Left cardiac atrium (tissue), 4 donors: ENCODE data around the gene PGBD5. TPM values are rescaled to one million over a fixed set of nuclear protein-coding genes. Genes with fewer than 3 reads are reported as not detected.

Experiments used
- ATAC-seq, 2 donors: fragments of 200-7000 bp; cut with Tn5 transposase; one replicate each; pipeline ENCODE4 v1.9.1; 2020; ENCODE audit warnings: mild to moderate bottlenecking in 2 of 2, moderate library complexity in 2 of 2
- DNase-seq: peaks from one replicate; pipeline ENCODE4 v3.0.0-alpha.2; 2020
- intact Hi-C, 2 donors: fragments of 100-400 bp; cut with DNase I; formaldehyde crosslinking; loops; one replicate each; pipeline versions ENCODE4 v1.14.1 to v1.15.1; 2022 to 2023
- total RNA-seq, 2 donors: library from RNA; stranded (reverse); fragmentation: NEBNext Ultra II Directional; extraction: Animal tissue kit (Norgen Biotek cat#: 25700); gene quantifications; one replicate each; pipeline ENCODE4 v1.2.1, GENCODE V29; 2021
- donor health status: DM: no; HTN: yes; CAD: no.
- donor health status: DM: no; HTN: yes; CAD: no; lungs with severe emphysema.
- donor health status: DM: yes; HTN: yes; CAD: no.
- donor health status: Dilated cardiomyopathy.

Gene PGBD5
- total RNA-seq, 2 donors from 2014 or later = 19.6 to 24.8 TPM

DNA sequence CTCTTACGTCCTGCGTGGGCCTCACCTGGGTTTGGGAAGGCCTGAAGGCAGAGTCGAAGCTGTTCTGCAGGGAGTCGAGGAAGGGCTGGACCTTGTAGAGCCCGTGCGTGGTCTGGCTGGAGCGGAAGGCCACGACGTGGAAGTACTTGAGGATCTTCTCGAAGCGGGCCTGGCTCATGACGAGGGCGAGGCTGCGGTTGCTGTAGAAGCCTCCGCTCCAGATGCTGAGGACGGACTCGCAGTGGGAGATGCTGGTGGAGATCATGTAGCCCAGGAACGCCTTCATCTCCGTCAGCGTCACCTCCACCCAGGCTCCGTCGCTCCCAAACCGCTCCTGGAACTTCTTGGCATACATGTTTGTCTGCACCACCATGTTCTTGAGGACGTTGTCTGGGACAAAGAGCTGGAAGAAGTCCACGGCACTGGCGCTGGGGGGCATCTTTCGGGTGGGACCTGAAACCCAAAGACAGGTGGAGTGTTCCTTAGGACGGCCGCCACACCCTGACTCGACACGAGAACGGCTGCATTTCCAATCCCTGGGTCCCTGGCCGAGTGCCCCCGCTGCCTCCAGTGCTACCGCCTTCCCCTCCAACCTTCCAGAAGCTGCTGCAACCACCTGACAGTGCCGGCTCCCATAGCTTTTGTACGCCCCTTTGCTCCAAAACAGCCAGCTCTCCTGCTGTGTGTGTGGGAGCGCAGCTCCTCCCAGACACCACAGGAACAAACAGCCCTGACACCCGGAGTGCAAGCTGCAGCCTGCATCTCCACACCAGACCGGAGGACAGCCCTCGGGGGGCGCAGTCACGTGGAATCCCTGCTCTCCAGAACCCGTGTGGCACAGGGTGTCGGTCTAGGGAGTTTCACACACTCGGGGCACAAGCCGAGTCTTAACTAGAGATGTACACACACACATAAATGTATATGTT is 69.0 kb downstream of the PGBD5 start:
- intact Hi-C loops = no loop called here
- ATAC-seq = no peak

DNA sequence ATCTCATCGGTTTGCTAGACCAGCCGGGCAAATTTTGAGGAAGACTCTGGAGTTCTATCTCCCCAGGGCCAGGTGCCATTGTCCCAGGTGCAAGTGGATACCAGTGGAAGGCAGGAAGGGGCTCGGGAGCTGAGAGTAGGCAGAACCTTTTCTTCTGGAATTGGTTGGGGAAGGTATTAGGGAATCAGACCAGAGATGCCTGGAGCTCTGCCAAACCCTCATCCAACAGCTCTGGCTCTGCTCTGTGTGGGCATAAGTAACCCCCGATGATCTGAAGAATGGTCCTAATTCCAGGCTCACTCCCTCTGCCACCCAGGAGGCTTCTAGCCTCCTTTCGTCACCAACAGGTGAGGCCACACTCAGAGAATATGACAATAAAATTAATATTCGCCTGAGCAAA is 69.9 kb downstream of the PGBD5 start:
- no peak for ATAC-seq
- intact Hi-C loops = no loop called here
- DNase-seq = no peak

More for the DNA sequence above, 69.0 kb downstream of the PGBD5 start:
- DNase-seq = no peak

DNA sequence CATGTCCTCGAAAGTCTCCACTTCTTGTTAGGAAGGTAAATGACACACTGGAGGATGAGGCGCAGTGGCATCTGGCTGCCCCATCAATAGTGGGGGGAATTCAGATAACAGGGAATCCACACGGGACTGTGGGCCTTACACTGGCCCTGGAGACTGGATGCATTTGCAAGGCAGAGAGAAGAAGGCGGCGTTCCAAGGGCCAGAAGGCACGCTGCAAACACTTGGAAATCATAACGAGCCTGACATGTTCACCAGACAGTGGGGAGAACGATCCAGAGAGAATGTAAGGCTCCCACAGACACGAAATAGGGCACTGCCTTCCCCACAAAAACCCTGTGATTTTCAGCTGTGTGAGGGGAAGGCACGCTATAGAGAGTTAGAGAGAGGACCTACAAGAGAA is 70.5 kb downstream of the PGBD5 start:
- ATAC-seq = no peak
- no peak for DNase-seq
- intact Hi-C loops = no loop called here

DNA sequence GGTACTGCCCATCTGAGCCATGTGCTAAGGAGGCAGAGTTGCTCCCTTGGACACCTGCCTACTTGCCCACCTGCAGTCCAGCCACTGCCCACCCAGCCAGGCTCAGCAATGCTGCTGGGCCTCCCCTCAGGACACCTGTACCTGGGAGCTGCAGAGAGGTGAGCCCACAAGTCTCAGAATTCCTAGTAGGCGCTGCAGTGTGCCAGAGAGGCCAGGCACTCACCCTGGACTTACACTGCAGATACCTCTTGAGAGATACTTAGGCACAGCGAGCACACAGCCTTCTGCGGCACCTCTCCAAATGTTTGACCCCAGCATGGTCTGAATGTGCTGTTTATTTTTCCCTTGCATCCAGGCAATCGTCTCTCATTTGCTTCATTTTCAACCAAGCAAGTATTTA is 71.0 kb downstream of the PGBD5 start:
- no peak for DNase-seq

DNA sequence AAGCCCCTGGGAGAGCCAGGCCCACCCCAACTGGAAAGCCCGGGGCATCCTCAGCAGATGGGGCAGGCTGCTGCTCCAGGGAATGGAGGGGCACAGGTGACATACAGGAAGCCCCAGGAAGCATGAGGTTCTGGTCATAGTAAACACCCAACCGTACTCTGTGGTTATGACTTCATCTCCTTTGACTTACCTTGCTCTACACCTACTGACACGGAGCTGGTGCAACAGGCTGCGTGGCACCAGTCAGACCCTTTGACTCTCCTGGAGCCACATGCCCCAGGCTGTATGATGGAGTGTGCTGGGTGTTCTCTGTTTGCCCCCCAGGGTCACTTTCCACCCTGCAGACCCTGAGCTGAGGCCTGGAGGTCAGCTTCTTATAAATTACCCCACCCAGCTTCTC is 72.1 kb downstream of the PGBD5 start:
- intact Hi-C loops = no loop called here
- DNase-seq = no peak

More for the DNA sequence above, 71.0 kb downstream of the PGBD5 start:
- intact Hi-C loops = no loop called here
- ATAC-seq = no peak

DNA sequence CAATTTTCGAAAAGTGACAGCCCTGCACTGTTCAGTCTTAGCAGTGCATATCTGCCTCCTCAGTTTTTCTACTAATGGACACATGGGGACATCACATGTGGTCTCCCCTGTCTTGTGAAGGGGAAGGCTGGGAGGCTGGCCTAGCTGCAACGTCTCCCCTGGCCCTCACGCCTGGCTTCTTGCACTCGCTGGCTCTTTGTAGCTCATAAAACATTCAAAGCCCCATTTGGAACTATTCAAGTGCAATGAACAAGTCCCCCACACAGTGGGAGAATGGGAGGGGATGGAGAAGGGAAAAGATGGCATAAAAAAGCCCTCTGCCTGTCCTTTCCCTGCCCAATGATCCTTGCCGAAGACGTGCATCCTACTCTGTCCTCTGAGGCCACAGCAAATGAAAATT is 73.6 kb downstream of the PGBD5 start:
- no peak for ATAC-seq
- intact Hi-C loops = no loop called here
- DNase-seq = no peak

More for the DNA sequence above, 72.1 kb downstream of the PGBD5 start:
- ATAC-seq = no peak

DNA sequence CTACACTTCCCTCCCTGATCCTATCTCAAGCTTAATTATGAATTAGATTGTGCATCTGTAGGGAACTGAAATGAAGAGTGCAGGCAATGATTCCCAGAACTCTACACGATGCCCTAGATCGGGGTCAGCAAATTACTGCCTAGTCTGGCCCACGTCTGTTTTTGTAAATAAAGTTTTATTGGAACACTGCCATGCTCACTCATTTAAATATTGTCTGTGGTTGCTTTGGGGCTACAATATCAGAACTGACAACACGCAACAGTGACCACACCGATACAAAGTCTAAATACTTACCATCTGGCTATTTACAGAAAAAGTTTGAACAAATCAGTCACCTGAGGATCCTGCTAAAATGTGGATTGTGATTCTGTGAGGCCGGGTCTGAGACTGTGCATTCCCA is 74.1 kb downstream of the PGBD5 start:
- intact Hi-C loops = no loop called here
- ATAC-seq (no peak), DNase-seq (no peak)

DNA sequence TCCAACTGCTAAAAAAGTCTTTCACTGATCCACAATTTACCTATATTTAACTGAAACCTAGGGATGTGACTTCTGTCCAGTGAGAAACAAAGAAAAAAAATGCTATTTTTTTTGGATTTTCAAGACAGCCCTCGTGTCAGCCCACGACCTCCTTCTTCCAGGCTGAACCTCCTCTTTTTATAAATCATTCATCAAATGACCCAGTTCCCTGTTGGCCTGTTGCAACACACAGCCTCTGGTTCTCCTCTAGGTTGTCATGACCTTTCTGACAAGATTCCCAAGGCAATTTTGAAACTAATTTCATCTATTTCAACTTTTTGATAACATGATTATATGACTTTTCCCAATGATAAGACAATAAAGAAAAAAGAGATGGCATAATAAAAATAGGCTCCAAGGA is 74.6 kb downstream of the PGBD5 start:
- DNase-seq = no peak
- ATAC-seq = no peak
- intact Hi-C loops = no loop called here

DNA sequence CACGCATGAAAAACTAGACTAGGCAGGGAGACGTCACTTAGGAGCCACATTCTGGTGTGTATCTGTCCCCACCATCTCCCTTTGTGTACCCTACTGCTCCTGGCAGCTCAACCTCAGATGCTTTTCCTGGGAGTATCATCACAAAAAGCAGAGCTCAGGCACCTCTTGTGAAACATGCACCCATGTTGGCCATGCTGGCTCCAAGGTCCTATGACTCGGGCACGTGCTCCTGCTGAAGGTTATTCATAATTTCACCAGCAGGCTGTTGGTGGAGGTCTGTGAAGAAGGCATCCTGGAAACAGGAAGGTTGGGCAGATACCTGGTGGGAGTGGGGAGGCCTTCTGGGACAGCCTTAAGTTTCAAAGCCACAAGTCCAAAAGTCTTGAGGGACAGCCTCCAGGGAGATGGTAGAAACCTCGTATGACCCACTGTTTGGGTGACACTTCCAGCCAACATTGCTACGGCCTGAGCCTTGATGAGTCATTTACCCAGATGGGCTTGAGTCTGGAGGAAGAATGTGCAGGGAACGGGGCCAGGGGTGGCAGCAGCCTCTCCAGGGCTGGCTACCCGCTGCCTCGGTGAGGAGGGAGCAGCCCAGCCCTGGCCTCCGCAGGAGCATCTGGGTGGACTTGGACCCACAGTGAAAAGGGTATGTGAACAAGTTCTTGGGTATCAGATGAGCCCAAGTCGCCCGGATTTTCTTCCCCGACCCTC is 75.8 kb downstream of the PGBD5 start:
- intact Hi-C loops = no loop called here
- peak; percentile 58 to 89 for ATAC-seq
- DNase-seq = no peak

DNA sequence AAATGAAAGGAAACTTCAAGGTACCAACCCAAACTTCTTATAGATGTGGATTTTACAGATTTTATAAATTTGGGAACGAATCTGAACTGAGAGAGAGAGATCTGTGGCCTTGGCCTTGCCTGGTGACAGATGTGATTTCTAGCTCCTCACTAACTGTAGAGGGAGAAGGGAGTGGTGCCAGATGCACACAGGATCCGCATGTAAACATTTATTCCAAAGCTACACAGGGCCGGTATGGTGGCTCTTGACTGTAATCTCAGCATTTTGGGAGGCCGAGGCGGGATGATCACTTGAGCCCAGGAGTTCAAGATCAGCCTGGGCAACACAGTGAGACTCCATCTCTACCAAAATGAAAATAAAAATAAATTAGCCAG is 77.1 kb downstream of the PGBD5 start:
- ATAC-seq (no peak), DNase-seq (no peak)
- intact Hi-C loops = no loop called here

DNA sequence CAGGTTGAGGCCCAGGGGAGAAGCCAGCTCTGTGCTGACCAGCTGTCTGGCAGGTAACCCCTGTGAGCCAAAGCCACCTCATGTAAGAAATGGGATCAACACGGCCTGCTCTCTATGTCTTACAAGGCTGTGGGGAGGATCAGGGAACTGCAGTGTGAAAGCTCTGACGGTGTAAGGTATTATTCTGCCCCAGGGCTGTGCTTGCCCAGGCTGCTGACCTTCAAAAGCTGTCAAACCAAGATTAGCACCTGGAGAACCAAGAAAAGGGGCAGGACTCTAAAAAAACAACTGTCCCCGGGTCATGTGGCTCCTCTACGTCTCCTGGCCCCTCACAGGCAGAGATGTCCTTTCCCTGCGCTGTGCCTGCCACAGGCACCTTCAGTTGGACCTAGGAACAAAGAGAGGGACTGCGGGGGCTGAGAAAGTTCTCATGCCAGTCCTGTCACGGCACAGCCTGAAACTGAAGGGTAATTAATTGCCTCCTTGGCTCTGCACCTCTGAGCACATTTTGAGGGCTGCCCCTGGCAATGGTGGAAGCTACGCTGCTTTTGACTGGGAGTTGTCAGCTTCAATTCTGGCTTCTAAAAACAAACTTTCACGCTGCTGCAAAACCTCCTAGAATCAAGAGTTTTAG is 77.6 kb downstream of the PGBD5 start:
- intact Hi-C loops = no loop called here
- ATAC-seq (no peak), DNase-seq (no peak)

DNA sequence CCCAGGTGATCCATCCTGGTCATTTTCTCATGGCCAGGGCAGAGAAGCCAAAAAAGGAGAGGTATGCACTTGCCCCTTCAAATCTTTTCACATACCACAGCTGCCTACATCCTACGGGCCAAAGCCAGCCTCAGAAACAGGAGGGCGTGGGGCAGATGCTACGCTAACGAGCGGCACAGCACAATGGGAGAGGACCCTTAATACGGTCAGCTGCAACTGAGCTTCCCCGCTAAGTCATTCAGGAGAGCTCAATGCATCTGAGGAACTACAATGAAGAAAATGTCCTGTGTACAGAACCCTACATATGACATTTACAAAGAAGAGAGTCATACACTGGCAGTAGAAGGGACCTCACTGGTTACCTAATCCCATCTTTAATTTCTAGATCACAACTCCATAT is 78.2 kb downstream of the PGBD5 start:
- intact Hi-C loops = no loop called here

DNA sequence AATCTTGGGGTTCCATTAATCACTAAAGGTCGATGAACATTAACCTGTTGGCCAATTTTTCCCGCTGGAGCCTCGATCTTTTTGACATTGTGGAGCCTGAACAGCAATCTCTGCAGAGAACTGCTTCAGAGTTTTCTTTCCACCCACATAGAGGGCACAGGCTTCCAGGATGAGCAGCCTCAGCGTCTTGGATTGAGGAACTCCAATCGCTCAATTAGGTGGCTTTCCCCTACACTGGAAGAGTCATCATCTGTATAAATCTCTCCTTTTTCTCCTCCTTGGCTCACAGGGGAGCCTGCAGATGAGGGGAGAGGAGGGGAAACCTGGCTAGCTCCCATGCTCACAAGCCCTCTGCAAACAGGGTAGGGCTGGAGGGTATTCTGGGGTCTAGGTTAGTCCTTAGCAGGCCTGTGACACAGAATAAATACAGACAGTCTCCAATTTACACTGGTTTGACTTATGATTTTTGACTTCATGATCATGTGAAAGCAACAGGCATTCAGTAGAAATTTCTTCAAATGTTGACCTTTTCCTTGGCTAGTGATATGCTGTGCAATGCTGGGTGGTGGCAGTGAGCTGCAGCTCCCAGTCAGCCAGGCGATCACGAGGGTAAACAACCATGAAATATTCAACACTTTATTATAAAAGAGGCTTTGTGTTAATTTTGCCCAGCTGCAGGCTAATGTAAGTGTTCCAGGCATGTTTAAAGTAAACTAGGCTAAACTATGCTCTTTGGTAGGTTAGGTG is 80.8 kb downstream of the PGBD5 start:
- DNase-seq (no peak), ATAC-seq (peak in 1 of 2 donors; percentile 25)
- intact Hi-C loops = no loop called here

More for the DNA sequence above, 78.2 kb downstream of the PGBD5 start:
- DNase-seq = no peak
- ATAC-seq = no peak

DNA sequence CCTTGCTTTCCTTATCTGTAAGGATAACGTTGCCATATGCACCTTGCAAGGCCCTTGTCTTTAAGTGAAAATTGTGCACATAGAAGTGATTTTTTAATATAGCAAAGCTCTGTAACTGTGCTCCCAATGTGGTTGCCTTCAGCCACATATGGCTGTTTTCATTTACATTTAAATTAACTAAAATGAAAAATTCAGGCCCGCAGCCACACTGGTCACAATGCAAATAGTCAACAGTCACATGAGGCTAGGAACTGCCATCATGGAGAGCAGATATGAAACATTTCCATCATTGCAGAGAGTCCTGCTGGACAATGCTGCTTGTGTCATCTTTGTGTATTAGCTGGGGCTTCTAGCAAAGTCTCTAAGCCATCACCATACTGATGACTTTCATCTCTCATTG is 83.4 kb downstream of the PGBD5 start:
- ATAC-seq (no peak), DNase-seq (no peak)
- intact Hi-C loops = no loop called here

DNA sequence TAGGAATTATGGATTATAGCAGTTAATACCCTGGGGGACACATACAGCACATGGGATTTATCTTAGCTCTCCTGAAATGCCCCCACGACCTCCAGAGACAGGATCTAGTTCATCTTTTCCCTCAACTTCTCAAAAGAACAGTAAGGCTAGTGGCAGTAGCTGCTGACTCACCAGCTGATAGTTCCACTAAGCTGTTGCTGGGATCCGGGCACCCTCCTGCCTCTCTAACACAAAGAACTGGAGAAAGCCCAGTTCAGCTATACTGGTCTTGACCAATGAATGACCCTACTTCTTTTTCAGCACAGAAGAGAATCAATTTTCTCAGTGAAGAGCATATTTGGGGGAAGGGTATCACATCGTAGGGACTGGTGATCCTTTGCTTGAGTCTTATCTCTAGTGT is 84.1 kb downstream of the PGBD5 start:
- intact Hi-C loops = no loop called here
- DNase-seq = no peak
- peak in 1 of 2 donors; percentile 63 for ATAC-seq

DNA sequence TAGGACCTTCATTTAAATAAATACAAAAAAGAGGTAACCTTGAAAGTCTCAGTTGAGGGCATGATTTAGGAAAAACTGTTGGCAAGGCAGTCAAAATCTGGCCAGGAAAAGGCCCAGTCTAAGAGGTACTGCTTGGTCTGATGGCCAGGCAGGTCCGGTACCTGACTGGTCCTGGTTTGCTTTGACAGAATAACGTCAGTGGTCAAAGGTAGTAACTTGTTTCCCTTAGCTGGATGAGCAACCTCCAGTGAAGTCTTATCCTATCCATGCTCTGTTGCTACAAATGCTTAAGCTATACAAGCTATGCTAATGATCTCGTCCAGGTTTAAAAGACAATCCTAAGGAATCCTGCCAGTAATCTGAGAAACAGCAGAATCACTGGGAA is 85.0 kb downstream of the PGBD5 start:
- no peak for ATAC-seq
- intact Hi-C loops = no loop called here
- no peak for DNase-seq

DNA sequence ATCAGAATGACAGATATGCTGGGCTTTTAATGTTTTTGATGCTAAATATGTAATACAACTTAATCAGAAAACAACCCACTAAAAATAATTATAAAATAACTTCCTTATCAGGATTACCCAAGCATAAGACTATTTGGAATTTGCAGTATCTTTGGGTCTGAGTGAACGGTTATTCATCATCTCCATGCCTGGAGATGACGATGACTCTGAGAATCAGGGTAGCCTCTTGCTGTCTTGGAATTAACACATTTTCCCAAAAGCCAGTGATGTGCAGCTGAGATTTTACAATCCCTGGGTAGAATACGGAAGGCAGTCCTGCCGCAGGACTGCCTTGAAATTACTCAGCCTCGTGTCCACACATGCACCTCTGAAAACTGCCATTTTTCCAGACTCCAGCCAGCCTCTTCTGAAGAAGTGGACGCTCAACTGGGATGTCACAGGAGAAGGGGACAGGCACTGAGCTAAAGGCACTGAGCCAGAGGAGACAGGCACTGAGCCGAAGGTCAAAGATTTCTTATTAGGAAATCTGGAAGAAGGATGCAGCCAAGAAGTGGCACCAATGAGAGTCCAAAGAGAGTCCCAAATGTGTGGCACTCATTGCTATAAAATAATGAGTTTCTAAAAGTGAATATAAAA is 85.5 kb downstream of the PGBD5 start:
- peak; percentile 67 for DNase-seq
- ATAC-seq = peak; percentile 47 to 78
- intact Hi-C loops = no loop called here

DNA sequence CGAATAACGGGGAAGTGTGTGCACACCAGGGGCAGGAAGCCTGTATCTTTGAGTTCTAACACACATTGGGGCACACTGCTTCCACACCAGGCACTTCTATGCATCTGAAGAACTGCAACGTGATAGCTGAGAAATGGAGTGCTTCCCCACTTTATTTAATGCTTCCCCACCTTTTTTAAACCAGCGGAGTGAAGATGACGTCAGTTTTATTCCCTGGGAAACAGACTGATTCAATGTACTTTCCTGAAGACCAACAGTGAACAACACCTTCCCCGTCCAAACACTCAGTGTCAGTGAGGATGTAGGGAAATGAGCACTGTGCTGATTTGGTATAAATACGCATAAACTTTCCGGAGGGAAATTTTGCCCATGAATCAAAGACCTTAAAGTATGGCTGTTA is 87.1 kb downstream of the PGBD5 start:
- intact Hi-C loops = no loop called here

DNA sequence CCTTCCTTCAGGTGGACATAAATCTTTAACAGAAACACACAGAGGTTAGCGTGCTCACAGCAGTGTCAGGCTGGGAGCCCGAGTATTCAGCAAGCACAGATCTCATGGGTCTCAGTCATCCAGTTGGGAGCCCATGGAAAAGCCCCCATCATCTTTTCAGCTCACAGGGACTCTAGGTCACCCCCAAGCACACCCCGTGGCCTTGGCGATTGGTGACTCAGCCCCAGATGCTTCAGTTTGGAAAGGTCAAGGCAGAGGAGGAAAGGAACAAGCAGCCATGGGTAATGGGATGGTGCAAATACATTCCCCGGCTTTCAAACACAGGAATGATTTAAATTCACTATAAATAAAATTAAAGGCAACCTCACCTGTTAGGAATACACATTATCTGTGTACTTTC is 88.9 kb downstream of the PGBD5 start:
- intact Hi-C loops = no loop called here
- DNase-seq (no peak), ATAC-seq (no peak)

More for the DNA sequence above, 87.1 kb downstream of the PGBD5 start:
- no peak for ATAC-seq
- no peak for DNase-seq
